Osteocyte (in vitro differentiated cells): ENCODE data around the gene GRHL1. TPM values are rescaled to one million over a fixed set of nuclear protein-coding genes. Genes with fewer than 3 reads are reported as not detected.

Source experiments
- DNase-seq: peaks from one replicate; pipeline ENCODE4 v3.0.0; 2021; ENCODE audit warnings: mixed read lengths; ENCODE audit not compliant: unreplicated experiment; ENCODE audit errors: extremely low spot score
- H3K27ac Mint-ChIP-seq: one replicate; pipeline ENCODE4 v1.8.0; 2021; ENCODE audit warnings: mild to moderate bottlenecking, mixed read lengths; ENCODE audit not compliant: unreplicated experiment
- H3K27me3 Mint-ChIP-seq: one replicate; pipeline ENCODE4 v1.8.0; 2021; ENCODE audit warnings: mixed read lengths; ENCODE audit not compliant: unreplicated experiment
- H3K36me3 Mint-ChIP-seq: one replicate; pipeline ENCODE4 v1.8.0; 2021; ENCODE audit warnings: mixed read lengths; ENCODE audit not compliant: unreplicated experiment
- H3K4me1 Mint-ChIP-seq: one replicate; pipeline ENCODE4 v1.8.0; 2021; ENCODE audit warnings: mixed read lengths; ENCODE audit not compliant: unreplicated experiment
- H3K4me3 Mint-ChIP-seq: one replicate; pipeline ENCODE4 v1.8.0; 2021; ENCODE audit warnings: mild to moderate bottlenecking, moderate library complexity, mixed read lengths; ENCODE audit not compliant: unreplicated experiment
- H3K9me3 Mint-ChIP-seq: one replicate; pipeline ENCODE4 v1.8.0; 2021; ENCODE audit warnings: mixed read lengths; ENCODE audit not compliant: unreplicated experiment
- CTCF ChIP-seq: fragments of 200-600 bp; sonication (generic); IDR thresholded peaks from 2 replicates; pipeline ENCODE4 v1.5.0; 2021; ENCODE audit warnings: antibody characterized with exemption, mild to moderate bottlenecking, moderate library complexity
- long read RNA-seq: library from polyadenylated mRNA; unstranded; transcript quantifications from one replicate; pipeline ENCODE4 v2.0.0, GENCODE V29; 2021
- total RNA-seq: library from RNA; stranded (reverse); gene quantifications from 2 replicates; pipeline ENCODE4 v1.2.1, GENCODE V29; 2021

Gene GRHL1
- 0.32 and 0.81 TPM in 2 replicates for total RNA-seq
- long read RNA-seq, partial matches to known transcripts, result 0 of 2 reads
- long read RNA-seq, other reads (novel, unspliced or antisense), result 1 of 2 reads

GRCh38 chr2:9951522-9952285 is at the start of gene GRHL1:
Gene GRHL1, plus strand, starts transcription at chr2:9951693. Its CDS starts 141 bp downstream, at chr2:9951834.
- no peak for TF ChIP-seq CTCF
- peak; percentile 97 for DNase-seq
- no peaks in the 10 kb centered on the region for H3K9me3 Mint-ChIP-seq
- peaks cover 29% of the 10 kb centered on the region for H3K27me3 Mint-ChIP-seq
- peaks cover 13% of the 10 kb centered on the region for H3K4me1 Mint-ChIP-seq
- no peaks in the 10 kb centered on the region for H3K36me3 Mint-ChIP-seq
- peak within 1 kb of the TSS; percentile 79 for H3K4me3 Mint-ChIP-seq
- no peak within 1 kb of the TSS for H3K27ac Mint-ChIP-seq

- H3K36me3 Mint-ChIP-seq, result peaks cover 12% of the 10 kb centered on the region
- no peaks in the 10 kb centered on the region for H3K27me3 Mint-ChIP-seq
- H3K4me3 Mint-ChIP-seq, result no peak overlapping the region
- no peak for DNase-seq
- no peak overlapping the region for H3K27ac Mint-ChIP-seq
- no peaks in the 10 kb centered on the region for H3K9me3 Mint-ChIP-seq
- TF ChIP-seq CTCF, result no peak
- H3K4me1 Mint-ChIP-seq, result peaks cover 3% of the 10 kb centered on the region
These were observed 46.1 kb upstream of the GRHL1 start for GRCh38 chr2:9905413-9905812.

- Mint-ChIP-seq H3K4me3 (no peak overlapping the region), H3K4me1 (no peaks in the 10 kb centered on the region), H3K27ac (no peak overlapping the region), H3K36me3 (peaks cover 20% of the 10 kb centered on the region), H3K27me3 (no peaks in the 10 kb centered on the region), H3K9me3 (no peaks in the 10 kb centered on the region)
- TF ChIP-seq CTCF, result no peak
- DNase-seq, result no peak
These were observed 44.1 kb upstream of the GRHL1 start for GRCh38 chr2:9907402-9907801.

GRCh38 chr2:9908639-9909038 is 42.9 kb upstream of the GRHL1 start:
- H3K27me3 Mint-ChIP-seq, result no peaks in the 10 kb centered on the region
- no peak for TF ChIP-seq CTCF
- H3K27ac Mint-ChIP-seq, result no peak overlapping the region
- no peak overlapping the region for H3K4me3 Mint-ChIP-seq
- no peaks in the 10 kb centered on the region for H3K4me1 Mint-ChIP-seq
- no peak for DNase-seq
- no peaks in the 10 kb centered on the region for H3K9me3 Mint-ChIP-seq
- H3K36me3 Mint-ChIP-seq, result peaks cover 25% of the 10 kb centered on the region

- TF ChIP-seq CTCF, result no peak
- H3K36me3 Mint-ChIP-seq, result peaks cover 25% of the 10 kb centered on the region
- H3K4me3 Mint-ChIP-seq, result no peak overlapping the region
- H3K9me3 Mint-ChIP-seq, result no peaks in the 10 kb centered on the region
- no peak for DNase-seq
- no peak overlapping the region for H3K27ac Mint-ChIP-seq
- H3K4me1 Mint-ChIP-seq, result no peaks in the 10 kb centered on the region
- no peaks in the 10 kb centered on the region for H3K27me3 Mint-ChIP-seq
These were observed 42.4 kb upstream of the GRHL1 start for GRCh38 chr2:9909106-9909505.
